IPS-18c (cell line): ENCODE data around the gene CYTH4.

Experiments used
- H3K4me3 ChIP-seq: 2 replicates; pipeline ENCODE4 v1.7.0; 2013; ENCODE audit warnings: low read depth, mild to moderate bottlenecking, low read length, moderate library complexity; ENCODE audit not compliant: insufficient read depth
- H3K9me3 ChIP-seq: one replicate; pipeline ENCODE4 v1.6.1; 2013; ENCODE audit warnings: mild to moderate bottlenecking, low read length, moderate library complexity; ENCODE audit not compliant: control insufficient read depth, insufficient read depth

The CYTH4 gene

GRCh38 chr22:37280718-37281117 is 1.6 kb upstream of the CYTH4 start:
- H3K9me3 ChIP-seq: no peaks in the 10 kb centered on the region

GRCh38 chr22:37281195-37281594 is 1.1 kb upstream of the CYTH4 start:
- no peak overlapping the region for H3K4me3 ChIP-seq
- no peaks in the 10 kb centered on the region for H3K9me3 ChIP-seq

More at GRCh38 chr22:37280718-37281117, 1.6 kb upstream of the CYTH4 start:
- H3K4me3 ChIP-seq: no peak overlapping the region

GRCh38 chr22:37281646-37282384 is 493 bp upstream of the CYTH4 start:
- H3K4me3 ChIP-seq: no peak overlapping the region
- H3K9me3 ChIP-seq: no peaks in the 10 kb centered on the region

GRCh38 chr22:37283393-37283937 is 1.2 kb downstream of the CYTH4 start:
- Histone ChIP-seq H3K4me3 (no peak overlapping the region), H3K9me3 (no peaks in the 10 kb centered on the region)

GRCh38 chr22:37284126-37284804 is 2.0 kb downstream of the CYTH4 start:
- no peak overlapping the region for H3K4me3 ChIP-seq

GRCh38 chr22:37284805-37285355 is 2.6 kb downstream of the CYTH4 start:
- H3K9me3 ChIP-seq: no peaks in the 10 kb centered on the region
- H3K4me3 ChIP-seq: no peak overlapping the region

More at GRCh38 chr22:37284126-37284804, 2.0 kb downstream of the CYTH4 start:
- no peaks in the 10 kb centered on the region for H3K9me3 ChIP-seq

GRCh38 chr22:37285937-37286336 is 3.6 kb downstream of the CYTH4 start:
- Histone ChIP-seq H3K9me3 (no peaks in the 10 kb centered on the region), H3K4me3 (no peak overlapping the region)

- H3K9me3 ChIP-seq: no peaks in the 10 kb centered on the region
- no peak overlapping the region for H3K4me3 ChIP-seq
Measured at GRCh38 chr22:37287550-37287951, 5.2 kb downstream of the CYTH4 start.

GRCh38 chr22:37288521-37288920 is 6.2 kb downstream of the CYTH4 start:
- H3K4me3 ChIP-seq: no peak overlapping the region
- no peaks in the 10 kb centered on the region for H3K9me3 ChIP-seq

GRCh38 chr22:37289156-37289735 is 6.9 kb downstream of the CYTH4 start:
- H3K4me3 ChIP-seq: no peak overlapping the region
- H3K9me3 ChIP-seq: no peaks in the 10 kb centered on the region

GRCh38 chr22:37290737-37291136 is 8.4 kb downstream of the CYTH4 start:
- no peaks in the 10 kb centered on the region for H3K9me3 ChIP-seq
- H3K4me3 ChIP-seq: no peak overlapping the region

- H3K4me3 ChIP-seq: no peak overlapping the region
- H3K9me3 ChIP-seq: no peaks in the 10 kb centered on the region
Measured at GRCh38 chr22:37291559-37292298, 9.4 kb downstream of the CYTH4 start.

GRCh38 chr22:37292641-37293040 is 10.3 kb downstream of the CYTH4 start:
- H3K9me3 ChIP-seq: no peaks in the 10 kb centered on the region
- no peak overlapping the region for H3K4me3 ChIP-seq

- H3K9me3 ChIP-seq: no peaks in the 10 kb centered on the region
- no peak overlapping the region for H3K4me3 ChIP-seq
Measured at GRCh38 chr22:37293172-37293571, 10.9 kb downstream of the CYTH4 start.

GRCh38 chr22:37294747-37295146 is 12.4 kb downstream of the CYTH4 start:
- no peaks in the 10 kb centered on the region for H3K9me3 ChIP-seq
- H3K4me3 ChIP-seq: no peak overlapping the region

- no peaks in the 10 kb centered on the region for H3K9me3 ChIP-seq
- no peak overlapping the region for H3K4me3 ChIP-seq
Measured at GRCh38 chr22:37295213-37295886, 13.0 kb downstream of the CYTH4 start.

- no peak overlapping the region for H3K4me3 ChIP-seq
- no peaks in the 10 kb centered on the region for H3K9me3 ChIP-seq
Measured at GRCh38 chr22:37295946-37296345, 13.6 kb downstream of the CYTH4 start.
